Gastroesophageal sphincter (tissue), 3 donors: Measurements from ENCODE around the gene SMIM35.
"Not testable (repeated sequence)": the region's sequence is repeated elsewhere in the genome, so short reads cannot be mapped to it uniquely, and the experiment has no call there.

Experiments used
- POLR2A ChIP-seq, 2 donors: fragments of 450-650 bp; IDR thresholded peaks; one replicate each; pipeline ENCODE4 v1.6.1; 2017; ENCODE audit warnings: antibody characterized with exemption in 2 of 2, mild to moderate bottlenecking in 2 of 2, moderate library complexity in 1 of 2
- TF ChIP-seq, protein P1 (sequence below), 4 experiments: fragments of 200-600 bp in 2 of 4; fragments of 450-650 bp in 2 of 4; sonication (generic) in 1 of 4; IDR thresholded peaks; one replicate each; pipeline ENCODE4 v1.5.1; 2017 to 2019; ENCODE audit warnings: antibody characterized with exemption in 4 of 4, mild to moderate bottlenecking in 2 of 4, moderate library complexity in 2 of 4

DNA sequence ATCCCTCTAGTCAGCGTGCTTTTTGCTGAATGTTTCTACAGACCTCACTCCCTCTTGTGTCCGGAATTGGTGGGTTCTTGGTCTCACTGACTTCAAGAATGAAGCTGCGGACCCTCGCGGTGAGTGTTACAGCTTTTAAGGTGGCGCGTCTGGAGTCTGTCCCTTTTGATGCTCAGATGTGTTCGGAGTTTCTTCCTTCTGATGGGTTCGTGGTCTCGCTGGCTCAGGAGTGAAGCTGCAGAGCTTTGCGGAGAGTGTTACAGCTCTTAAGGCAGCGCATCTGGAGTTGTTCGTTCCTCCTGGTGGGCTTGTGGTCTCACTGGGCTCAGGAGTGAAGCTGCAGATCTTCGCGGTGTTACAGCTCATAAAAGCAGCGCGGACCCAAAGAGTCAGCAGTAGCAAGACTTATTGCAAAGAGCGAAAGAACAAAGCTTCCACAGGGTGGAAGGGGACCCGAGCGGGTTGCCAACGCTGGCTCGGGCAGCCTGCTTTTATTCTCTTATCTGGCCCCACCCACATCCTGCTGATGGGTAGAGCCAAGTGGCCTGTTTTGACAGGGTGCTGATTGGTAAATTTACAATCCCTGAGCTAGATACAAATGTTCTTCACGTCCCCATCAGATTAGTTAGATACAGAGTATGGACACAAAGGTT lies 109.0 kb downstream of the SMIM35 start:
- TF ChIP-seq, protein P1, sequence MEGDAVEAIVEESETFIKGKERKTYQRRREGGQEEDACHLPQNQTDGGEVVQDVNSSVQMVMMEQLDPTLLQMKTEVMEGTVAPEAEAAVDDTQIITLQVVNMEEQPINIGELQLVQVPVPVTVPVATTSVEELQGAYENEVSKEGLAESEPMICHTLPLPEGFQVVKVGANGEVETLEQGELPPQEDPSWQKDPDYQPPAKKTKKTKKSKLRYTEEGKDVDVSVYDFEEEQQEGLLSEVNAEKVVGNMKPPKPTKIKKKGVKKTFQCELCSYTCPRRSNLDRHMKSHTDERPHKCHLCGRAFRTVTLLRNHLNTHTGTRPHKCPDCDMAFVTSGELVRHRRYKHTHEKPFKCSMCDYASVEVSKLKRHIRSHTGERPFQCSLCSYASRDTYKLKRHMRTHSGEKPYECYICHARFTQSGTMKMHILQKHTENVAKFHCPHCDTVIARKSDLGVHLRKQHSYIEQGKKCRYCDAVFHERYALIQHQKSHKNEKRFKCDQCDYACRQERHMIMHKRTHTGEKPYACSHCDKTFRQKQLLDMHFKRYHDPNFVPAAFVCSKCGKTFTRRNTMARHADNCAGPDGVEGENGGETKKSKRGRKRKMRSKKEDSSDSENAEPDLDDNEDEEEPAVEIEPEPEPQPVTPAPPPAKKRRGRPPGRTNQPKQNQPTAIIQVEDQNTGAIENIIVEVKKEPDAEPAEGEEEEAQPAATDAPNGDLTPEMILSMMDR (IDR thresholded peaks at IDR 0.05), result not testable (repeated sequence)
- not testable (repeated sequence) for TF ChIP-seq POLR2A (IDR thresholded peaks at IDR 0.05)
